Uterus (tissue), 2 donors: ENCODE data around the gene FBP1.

Experiments used
- POLR2A ChIP-seq, 2 donors: fragments of 450-650 bp; IDR thresholded peaks; one replicate each; pipeline ENCODE4 v1.6.1; 2016; ENCODE audit warnings: antibody characterized with exemption in 2 of 2, mild to moderate bottlenecking in 1 of 2, moderate library complexity in 1 of 2
- TF ChIP-seq, protein P1 (sequence below), 4 experiments: fragments of 200-600 bp in 2 of 4; fragments of 450-650 bp in 2 of 4; sonication (generic) in 2 of 4; IDR thresholded peaks; one replicate each; pipeline ENCODE4 v1.5.1; 2016 to 2019; ENCODE audit warnings: antibody characterized with exemption in 4 of 4, mild to moderate bottlenecking in 2 of 4, moderate library complexity in 1 of 4

DNA sequence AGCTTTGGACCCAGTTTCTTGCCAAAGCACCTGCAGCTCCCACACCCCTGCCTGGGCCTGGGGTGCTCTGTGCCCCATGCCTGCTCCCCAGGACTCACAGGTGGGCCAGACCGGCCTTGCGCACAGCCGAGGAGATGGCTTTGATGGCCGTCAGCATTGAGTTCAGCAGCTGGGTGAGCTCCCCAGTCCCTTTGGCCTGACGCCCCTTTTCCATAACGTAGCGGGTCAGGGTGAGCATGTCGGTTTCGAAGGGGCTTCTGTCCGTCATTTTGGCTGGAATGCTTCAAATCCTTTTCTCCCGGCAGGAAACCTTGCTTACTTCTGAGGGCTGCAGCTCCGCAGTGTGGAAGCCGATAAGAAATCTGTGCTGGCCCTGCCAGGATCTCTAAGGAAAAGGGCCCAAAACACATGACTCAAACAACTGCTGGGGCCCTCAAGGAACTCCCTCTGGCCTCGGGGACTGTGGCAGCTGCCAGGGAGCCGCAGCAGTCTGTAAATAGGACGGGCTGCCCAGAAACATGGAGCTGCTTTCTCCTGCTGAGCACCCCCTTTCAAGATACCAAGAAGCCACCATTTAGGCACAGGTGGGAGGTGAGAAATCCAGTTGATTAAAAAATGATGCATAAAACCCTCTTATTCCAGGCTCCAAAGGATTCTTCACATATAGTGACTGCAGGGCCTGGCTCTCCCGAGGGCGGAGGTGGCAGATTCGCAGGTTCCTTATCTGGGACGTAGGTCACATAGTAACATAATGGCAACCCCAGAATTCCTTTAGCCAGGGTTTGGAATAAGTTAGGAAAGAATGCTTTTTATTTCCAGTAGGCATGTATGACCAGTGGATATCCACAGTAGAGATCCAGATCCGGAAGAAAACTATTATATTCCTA is 45.6 kb downstream of the FBP1 start, which contains the start of gene FBP2:
- TF ChIP-seq, protein P1, sequence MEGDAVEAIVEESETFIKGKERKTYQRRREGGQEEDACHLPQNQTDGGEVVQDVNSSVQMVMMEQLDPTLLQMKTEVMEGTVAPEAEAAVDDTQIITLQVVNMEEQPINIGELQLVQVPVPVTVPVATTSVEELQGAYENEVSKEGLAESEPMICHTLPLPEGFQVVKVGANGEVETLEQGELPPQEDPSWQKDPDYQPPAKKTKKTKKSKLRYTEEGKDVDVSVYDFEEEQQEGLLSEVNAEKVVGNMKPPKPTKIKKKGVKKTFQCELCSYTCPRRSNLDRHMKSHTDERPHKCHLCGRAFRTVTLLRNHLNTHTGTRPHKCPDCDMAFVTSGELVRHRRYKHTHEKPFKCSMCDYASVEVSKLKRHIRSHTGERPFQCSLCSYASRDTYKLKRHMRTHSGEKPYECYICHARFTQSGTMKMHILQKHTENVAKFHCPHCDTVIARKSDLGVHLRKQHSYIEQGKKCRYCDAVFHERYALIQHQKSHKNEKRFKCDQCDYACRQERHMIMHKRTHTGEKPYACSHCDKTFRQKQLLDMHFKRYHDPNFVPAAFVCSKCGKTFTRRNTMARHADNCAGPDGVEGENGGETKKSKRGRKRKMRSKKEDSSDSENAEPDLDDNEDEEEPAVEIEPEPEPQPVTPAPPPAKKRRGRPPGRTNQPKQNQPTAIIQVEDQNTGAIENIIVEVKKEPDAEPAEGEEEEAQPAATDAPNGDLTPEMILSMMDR (IDR thresholded peaks at IDR 0.05) = no peak
- no peak for TF ChIP-seq POLR2A (IDR thresholded peaks at IDR 0.05)
